Lower lobe of right lung (tissue), 2 donors: ENCODE data around the gene DPP6. TPM values are rescaled to one million over a fixed set of nuclear protein-coding genes. Genes with fewer than 3 reads are reported as not detected.

Source experiments
- ATAC-seq, 2 donors: fragments of 200-7000 bp; cut with Tn5 transposase; one replicate each; pipeline ENCODE4 v1.9.1; 2020 to 2022; ENCODE audit warnings: mild to moderate bottlenecking in 2 of 2, moderate library complexity in 2 of 2
- DNase-seq: peaks from one replicate; pipeline ENCODE4 v3.0.0-alpha.2; 2020
- H3K27ac ChIP-seq: fragments of 200-600 bp; one replicate; pipeline ENCODE4 v1.8.0; 2022
- H3K27me3 ChIP-seq: fragments of 200-600 bp; one replicate; pipeline ENCODE4 v1.8.0; 2022; ENCODE audit warnings: low read depth
- H3K36me3 ChIP-seq: fragments of 200-600 bp; one replicate; pipeline ENCODE4 v1.8.0; 2022; ENCODE audit warnings: mild to moderate bottlenecking
- H3K4me1 ChIP-seq: fragments of 200-600 bp; one replicate; pipeline ENCODE4 v1.8.0; 2022
- H3K4me3 ChIP-seq: fragments of 200-600 bp; one replicate; pipeline ENCODE4 v1.8.0; 2022; ENCODE audit warnings: mild to moderate bottlenecking
- H3K9me3 ChIP-seq: fragments of 200-600 bp; one replicate; pipeline ENCODE4 v1.8.0; 2022
- intact Hi-C: fragments of 100-400 bp; cut with DNase I; formaldehyde crosslinking; loops from one replicate; pipeline ENCODE4 v1.11.0; 2022
- total RNA-seq: library from RNA; stranded (reverse); fragmentation: NEBNext Ultra II Directional; extraction: Animal tissue kit (Norgen Biotek cat#: 25700); gene quantifications from one replicate; pipeline ENCODE4 v1.2.1, GENCODE V29; 2021
- TF ChIP-seq, protein P1 (sequence below): fragments of 200-600 bp; IDR thresholded peaks from one replicate; pipeline ENCODE4 v1.8.0; 2022; ENCODE audit warnings: antibody characterized with exemption, mild to moderate bottlenecking
- donor health status: DM: no; HTN: yes; CAD: no; lungs with severe emphysema.

The DPP6 gene
- total RNA-seq, 1 donor from 2014 or later, result 0.71 TPM

GRCh38 chr7:154843670-154844237 lies 791.6 kb downstream of the DPP6 start:
- Histone ChIP-seq H3K9me3 (no peaks in the 10 kb centered on the region), H3K4me1 (no peaks in the 10 kb centered on the region), H3K27me3 (peaks cover 14% of the 10 kb centered on the region), H3K36me3 (no peaks in the 10 kb centered on the region), H3K27ac (no peak overlapping the region), H3K4me3 (no peak overlapping the region)
- intact Hi-C loops, result no loop called here
- DNase-seq, result no peak
- no peak for ATAC-seq
- TF ChIP-seq, protein P1, sequence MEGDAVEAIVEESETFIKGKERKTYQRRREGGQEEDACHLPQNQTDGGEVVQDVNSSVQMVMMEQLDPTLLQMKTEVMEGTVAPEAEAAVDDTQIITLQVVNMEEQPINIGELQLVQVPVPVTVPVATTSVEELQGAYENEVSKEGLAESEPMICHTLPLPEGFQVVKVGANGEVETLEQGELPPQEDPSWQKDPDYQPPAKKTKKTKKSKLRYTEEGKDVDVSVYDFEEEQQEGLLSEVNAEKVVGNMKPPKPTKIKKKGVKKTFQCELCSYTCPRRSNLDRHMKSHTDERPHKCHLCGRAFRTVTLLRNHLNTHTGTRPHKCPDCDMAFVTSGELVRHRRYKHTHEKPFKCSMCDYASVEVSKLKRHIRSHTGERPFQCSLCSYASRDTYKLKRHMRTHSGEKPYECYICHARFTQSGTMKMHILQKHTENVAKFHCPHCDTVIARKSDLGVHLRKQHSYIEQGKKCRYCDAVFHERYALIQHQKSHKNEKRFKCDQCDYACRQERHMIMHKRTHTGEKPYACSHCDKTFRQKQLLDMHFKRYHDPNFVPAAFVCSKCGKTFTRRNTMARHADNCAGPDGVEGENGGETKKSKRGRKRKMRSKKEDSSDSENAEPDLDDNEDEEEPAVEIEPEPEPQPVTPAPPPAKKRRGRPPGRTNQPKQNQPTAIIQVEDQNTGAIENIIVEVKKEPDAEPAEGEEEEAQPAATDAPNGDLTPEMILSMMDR, result no peak

DNA sequence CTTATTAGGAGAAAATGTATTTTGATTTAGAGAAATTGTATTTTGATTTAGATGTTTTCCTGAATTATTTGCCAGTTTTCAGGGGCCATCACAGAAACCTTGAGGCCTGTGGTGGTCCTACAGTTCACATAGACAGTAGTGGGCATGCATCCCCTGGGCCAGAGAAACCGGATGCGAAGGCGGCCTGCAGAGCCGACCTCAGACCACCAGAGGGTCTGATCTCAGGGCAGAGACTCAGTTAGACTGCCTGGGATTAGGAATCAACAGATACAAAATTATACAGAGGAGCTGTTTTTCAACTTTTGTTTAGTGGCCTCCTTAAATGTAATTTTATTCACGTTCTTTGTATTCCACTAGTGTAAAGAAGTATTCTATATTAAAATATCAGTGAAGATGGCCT lies 792.3 kb downstream of the DPP6 start:
- ATAC-seq (no peak), DNase-seq (no peak)
- TF ChIP-seq, protein P1, result no peak
- Histone ChIP-seq H3K4me1 (no peaks in the 10 kb centered on the region), H3K27ac (no peak overlapping the region), H3K9me3 (peaks cover 3% of the 10 kb centered on the region), H3K27me3 (peaks cover 9% of the 10 kb centered on the region), H3K36me3 (no peaks in the 10 kb centered on the region), H3K4me3 (no peak overlapping the region)
- intact Hi-C loops, result no loop called here

DNA sequence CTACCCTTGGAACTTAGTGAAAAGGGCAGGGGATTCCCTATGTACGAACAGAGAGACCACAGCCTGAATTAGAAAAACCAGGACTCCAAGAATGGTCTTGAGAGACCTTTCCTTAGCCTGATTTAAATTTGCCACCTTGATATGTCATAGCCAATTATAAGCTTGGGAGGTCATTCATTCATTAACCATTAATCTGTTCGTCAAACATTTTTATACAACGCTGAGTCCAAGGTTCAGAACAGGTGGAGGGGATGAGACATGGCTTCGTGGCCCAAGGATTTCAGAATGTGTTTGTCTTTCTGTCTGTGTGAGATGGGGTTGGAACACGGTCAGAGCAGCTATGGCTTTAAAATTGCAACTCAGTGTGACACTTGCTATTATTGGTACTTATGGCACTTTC lies 792.8 kb downstream of the DPP6 start:
- Histone ChIP-seq H3K4me1 (no peaks in the 10 kb centered on the region), H3K4me3 (no peak overlapping the region), H3K9me3 (peaks cover 5% of the 10 kb centered on the region), H3K27me3 (peaks cover 9% of the 10 kb centered on the region), H3K27ac (no peak overlapping the region), H3K36me3 (no peaks in the 10 kb centered on the region)
- TF ChIP-seq, protein P1, result no peak
- intact Hi-C loops, result no loop called here
- no peak for ATAC-seq
- no peak for DNase-seq

- H3K27me3 ChIP-seq, result peaks cover 4% of the 10 kb centered on the region
- no peaks in the 10 kb centered on the region for H3K4me1 ChIP-seq
- H3K4me3 ChIP-seq, result no peak overlapping the region
- peaks cover 5% of the 10 kb centered on the region for H3K9me3 ChIP-seq
- intact Hi-C loops, result no loop called here
- DNase-seq (no peak), ATAC-seq (no peak)
- TF ChIP-seq, protein P1, result no peak
- no peak overlapping the region for H3K27ac ChIP-seq
- H3K36me3 ChIP-seq, result no peaks in the 10 kb centered on the region
Observed at GRCh38 chr7:154848464-154848863, 796.3 kb downstream of the DPP6 start.

DNA sequence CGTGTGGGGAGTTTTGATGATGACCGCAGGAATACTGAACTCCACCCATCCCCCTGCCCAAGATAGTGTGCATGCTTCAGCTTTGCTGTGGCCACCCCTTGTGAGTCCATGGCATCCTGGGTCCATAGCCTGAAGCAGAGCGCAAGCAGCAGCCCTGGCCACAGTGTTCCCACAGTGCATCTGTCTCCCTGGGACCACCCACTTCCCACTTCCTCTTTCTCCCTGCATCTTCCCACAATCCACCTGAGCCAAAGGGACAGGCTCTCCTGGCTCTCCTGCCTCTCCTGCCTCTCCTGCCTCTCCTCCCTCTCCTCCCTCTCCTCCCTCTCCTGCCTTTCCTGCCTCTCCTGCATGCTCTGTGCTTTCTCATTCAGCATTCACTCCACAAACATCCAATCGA lies 800.0 kb downstream of the DPP6 start:
- DNase-seq (no peak), ATAC-seq (no peak)
- TF ChIP-seq, protein P1, result no peak
- Histone ChIP-seq H3K4me3 (no peak overlapping the region), H3K27me3 (no peaks in the 10 kb centered on the region), H3K27ac (no peak overlapping the region), H3K4me1 (no peaks in the 10 kb centered on the region), H3K36me3 (no peaks in the 10 kb centered on the region), H3K9me3 (peaks cover 5% of the 10 kb centered on the region)
- intact Hi-C loops, result no loop called here
